ENCODE data around the gene SREK1IP1.

Gene SREK1IP1

GRCh38 chr5:64670277-64670676, 98.2 kb downstream of the SREK1IP1 start:
- DNase-seq (ENCODE audit: low read depth), result no peak
- TF ChIP-seq CTCF (IDR thresholded peaks at IDR 0.05; ENCODE audit: low read length, missing control alignments), result no peak
- no peak overlapping the region for H3K4me3 ChIP-seq (replicated peaks; ENCODE audit: low read depth, low read length)

Measured in fibroblast of pulmonary artery (primary cell).